Sciatic nerve (tissue), 2 donors: ENCODE data around the gene ARID1B. TPM values are rescaled to one million over a fixed set of nuclear protein-coding genes. Genes with fewer than 3 reads are reported as not detected.

Experiments
- ATAC-seq: fragments of 200-7000 bp; cut with Tn5 transposase; one replicate; pipeline ENCODE4 v1.9.1; 2020; ENCODE audit warnings: mild to moderate bottlenecking, moderate library complexity
- DNase-seq: peaks from one replicate; pipeline ENCODE4 v3.0.0-alpha.2; 2020; ENCODE audit warnings: low spot score
- intact Hi-C: fragments of 100-400 bp; cut with DNase I; formaldehyde crosslinking; loops from one replicate; pipeline ENCODE4 v1.14.2; 2022
- total RNA-seq: library from RNA; stranded (reverse); fragmentation: NEBNext Ultra II Directional; extraction: Animal tissue kit (Norgen Biotek cat#: 25700); gene quantifications from one replicate; pipeline ENCODE4 v1.2.1, GENCODE V29; 2021
- donor health status: DM: no; HTN: no; CAD: no.
- donor health status: DM: no; HTN: no; CAD: no.

ARID1B gene
- total RNA-seq, 1 donor from 2014 or later, result 142 TPM

DNA sequence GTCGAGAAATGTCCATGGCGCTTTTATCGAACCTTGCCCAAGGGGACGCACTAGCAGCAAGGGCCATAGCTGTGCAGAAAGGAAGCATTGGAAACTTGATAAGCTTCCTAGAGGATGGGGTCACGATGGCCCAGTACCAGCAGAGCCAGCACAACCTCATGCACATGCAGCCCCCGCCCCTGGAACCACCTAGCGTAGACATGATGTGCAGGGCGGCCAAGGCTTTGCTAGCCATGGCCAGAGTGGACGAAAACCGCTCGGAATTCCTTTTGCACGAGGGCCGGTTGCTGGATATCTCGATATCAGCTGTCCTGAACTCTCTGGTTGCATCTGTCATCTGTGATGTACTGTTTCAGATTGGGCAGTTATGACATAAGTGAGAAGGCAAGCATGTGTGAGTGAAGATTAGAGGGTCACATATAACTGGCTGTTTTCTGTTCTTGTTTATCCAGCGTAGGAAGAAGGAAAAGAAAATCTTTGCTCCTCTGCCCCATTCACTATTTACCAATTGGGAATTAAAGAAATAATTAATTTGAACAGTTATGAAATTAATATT lies 430.4 kb downstream of the ARID1B start:
- DNase-seq (no peak), ATAC-seq (no peak)
- intact Hi-C loops, result no loop called here

DNA sequence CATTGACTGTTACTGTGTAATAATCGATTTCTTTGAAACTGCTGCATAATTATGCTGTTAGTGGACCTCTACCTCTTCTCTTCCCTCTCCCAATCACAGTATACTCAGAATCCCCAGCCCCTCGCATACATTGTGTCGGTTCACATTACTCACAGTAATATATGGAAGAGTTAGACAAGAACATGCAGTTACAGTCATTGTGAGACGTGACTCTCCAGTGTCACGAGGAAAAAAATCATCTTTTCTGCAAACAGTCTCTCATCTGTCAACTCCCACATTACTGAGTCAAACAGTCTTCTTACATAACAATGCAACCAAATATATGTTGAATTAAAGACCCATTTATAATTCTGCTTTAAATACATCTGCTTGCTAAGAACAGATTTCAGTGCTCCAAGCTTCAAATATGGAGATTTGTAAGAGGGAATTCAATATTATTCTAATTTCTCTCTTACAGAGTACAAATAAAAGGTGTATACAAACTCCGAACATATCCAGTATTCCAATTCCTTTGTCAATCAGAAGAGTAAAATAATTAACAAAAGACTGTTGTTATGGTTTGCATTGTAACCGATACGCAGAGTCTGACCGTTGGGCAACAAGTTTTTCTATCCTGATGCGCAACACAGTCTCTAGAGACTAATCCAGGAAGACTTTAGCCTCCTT lies 432.8 kb downstream of the ARID1B start:
- intact Hi-C loops, result no loop called here
- ATAC-seq (no peak), DNase-seq (no peak)

DNA sequence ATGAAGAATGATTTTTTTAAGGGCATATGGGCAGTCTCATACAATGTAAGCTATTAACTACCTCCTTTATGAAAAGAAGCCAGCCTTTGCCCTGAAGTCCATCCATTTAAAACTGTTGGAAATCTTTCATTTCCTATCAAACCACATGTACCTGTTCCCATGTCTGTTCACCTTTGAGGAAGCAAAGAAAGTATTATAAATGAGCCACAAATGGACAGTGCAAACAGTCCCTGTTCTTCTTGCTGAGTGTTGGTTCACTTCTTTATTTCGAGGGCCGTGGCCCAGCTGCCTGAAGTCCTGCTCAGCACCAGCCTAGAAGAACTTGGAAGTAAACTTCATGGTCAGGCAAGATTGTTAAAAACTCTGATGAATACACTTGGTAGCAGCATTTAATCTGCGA lies 433.8 kb downstream of the ARID1B start:
- intact Hi-C loops, result no loop called here
- no peak for ATAC-seq
- DNase-seq, result no peak

DNA sequence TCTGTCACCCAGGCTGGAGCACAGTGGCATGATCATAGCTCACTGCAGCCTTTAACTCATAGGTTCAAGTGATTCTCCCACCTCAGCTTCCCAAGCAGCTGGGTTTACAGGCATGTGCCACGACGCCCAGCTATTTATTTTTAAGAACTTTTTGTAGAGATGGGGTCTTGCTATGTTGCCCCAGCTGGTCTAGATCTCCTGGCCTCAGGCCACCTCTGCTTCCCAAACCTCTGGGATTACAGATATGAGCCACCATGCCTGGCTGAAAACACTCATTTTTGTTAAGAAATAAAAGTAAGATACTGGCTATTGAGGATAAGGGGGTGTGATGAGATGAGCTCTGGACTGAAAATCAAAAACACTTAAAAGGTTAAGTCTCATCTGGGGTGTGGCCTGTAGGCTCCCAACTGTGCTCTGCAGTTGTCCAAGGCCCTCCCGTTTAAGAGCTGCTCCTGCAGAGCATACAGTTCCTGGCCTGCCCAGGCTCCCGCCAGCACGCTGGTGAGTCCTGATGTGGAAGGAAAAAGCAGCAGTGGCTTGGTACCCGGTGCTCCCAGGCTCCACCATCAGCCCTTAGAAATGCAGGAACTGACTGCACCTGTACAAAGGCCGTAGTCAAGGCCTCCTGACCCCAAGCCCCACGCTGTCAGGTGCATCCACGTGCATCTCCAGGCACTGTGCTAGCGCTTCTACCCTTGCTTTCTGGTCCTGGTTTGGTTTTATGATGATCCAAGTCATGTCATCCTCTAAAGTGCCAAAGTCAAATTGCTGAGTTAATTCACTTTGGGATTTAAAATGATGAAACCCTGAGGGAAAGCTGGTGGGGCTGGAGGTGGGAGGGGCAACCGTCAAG lies 434.7 kb downstream of the ARID1B start:
- ATAC-seq (no peak), DNase-seq (no peak)
- intact Hi-C loops, result no loop called here

DNA sequence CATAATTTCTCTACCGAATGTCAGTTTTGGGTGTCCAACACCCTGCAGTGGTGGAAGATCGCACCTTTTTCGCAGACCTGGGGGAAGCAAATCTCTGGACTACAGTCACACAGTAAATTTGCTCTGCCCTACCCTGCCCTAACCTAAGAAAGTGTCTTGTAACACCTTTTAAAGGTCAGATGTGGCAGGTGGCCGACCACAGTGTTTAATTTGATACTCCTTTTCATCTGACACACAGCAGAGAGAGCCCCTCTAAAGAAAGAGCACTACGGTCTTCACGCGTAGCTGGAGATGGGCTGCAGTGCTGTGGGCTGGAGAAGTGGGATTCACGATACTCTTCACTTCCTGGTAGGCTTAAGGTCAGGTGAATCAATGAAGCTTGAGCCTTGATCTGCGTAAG lies 436.2 kb downstream of the ARID1B start:
- DNase-seq (no peak), ATAC-seq (no peak)
- intact Hi-C loops, result no loop called here

DNA sequence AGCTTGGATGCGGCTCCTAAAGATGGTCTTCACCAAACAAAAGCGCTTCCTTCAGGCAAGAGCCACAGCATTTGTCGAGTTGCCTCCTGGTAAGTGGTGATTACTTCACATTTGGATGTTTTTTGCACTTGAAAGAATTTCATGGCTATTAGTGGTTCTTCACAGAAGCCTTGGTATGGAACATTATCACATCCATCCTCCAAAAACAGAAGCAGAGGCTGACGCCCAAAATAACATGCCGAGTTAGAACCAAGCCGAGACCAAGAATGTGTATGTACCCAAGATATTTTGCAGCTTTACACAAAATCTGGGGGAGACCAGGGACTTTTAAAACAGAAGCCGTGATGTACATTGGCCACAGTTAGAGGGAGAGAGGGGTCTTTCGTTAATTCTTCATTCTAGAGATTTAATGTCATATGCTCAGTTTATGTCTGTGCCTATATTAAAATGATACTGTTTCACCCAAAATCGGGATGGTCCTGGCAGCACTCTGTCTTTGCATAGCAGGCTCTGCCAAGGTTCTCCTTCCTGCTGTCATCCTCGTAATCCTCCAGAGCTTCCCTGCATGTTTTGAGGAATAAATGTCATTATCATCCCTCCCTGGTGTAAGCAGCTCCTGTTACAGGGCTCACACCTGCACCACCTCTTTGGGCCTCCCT lies 436.9 kb downstream of the ARID1B start:
- ATAC-seq (no peak), DNase-seq (no peak)
- intact Hi-C loops, result no loop called here

DNA sequence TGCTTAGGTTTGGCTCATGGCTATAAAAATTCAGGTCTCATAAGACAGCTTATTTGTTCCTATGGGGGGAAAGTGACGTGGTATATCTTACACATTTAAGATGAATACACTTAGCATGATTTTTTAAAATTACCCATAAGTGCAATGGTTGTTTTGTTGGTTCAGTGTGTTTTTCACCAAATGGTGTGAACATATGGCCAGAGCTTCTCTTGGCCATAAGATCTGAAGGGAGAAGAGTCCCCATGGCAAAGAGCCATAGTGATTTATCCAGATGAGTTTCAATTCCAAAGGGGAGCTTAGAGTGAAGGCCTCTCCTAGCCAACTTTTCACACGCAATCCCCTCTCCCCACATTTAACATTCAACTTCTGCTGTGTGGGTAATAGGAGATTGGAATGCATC lies 438.5 kb downstream of the ARID1B start:
- intact Hi-C loops, result no loop called here
- ATAC-seq, result no peak
- DNase-seq, result no peak

DNA sequence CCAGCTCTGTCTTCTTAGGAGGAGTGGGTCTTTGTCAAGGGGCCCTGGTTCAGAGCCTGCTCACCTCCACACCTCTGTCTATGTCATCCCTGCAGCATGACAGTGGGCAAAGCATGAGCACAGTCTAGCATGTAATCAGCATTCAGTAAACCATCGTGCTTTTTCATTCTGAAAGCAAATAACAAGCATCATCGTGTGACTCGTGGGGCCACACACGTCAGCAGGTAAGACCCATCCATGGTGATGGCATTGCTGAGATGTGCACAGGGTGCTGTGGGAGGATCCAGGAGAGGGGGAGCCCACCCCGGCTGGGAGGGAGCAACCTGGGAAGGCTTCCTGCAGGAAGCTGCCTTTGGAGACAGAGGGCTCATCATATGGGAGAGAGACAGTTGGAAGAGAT lies 439.4 kb downstream of the ARID1B start:
- intact Hi-C loops, result no loop called here
- ATAC-seq (no peak), DNase-seq (no peak)

DNA sequence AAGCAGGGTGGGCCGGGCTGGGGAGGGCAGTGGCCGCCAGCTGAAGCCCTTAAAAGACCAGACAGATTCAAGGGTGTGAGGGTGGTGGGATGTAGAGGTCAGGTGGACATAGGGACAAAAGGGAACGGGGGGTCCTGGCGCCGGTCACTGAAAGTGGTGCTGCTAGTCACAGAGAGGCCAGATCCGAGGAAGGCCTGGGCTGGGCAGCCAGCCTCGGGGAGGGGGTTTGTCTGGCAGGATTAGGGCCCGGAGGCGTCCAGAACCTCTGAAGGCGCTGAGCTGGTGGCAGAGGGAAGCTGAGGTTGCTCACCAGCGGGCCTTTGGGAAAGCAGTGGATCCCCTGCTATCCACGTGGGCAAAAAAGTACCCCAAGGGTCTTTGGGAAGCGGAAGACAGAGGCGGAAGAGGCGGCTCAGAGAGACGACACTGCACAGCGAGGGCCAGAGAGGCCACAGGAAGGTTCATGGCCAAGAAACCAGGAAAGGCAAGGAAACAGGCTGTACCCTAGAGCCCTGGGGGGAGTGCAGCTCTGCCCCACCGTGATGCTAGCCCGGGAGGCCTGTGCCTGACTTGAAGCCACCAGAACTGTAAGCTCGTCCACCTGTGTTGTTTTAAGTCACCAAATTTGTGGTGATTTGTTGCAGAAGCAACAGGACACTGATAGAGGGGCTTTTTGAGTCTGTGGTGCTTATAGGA lies 440.2 kb downstream of the ARID1B start:
- ATAC-seq (no peak), DNase-seq (no peak)
- intact Hi-C loops, result no loop called here

DNA sequence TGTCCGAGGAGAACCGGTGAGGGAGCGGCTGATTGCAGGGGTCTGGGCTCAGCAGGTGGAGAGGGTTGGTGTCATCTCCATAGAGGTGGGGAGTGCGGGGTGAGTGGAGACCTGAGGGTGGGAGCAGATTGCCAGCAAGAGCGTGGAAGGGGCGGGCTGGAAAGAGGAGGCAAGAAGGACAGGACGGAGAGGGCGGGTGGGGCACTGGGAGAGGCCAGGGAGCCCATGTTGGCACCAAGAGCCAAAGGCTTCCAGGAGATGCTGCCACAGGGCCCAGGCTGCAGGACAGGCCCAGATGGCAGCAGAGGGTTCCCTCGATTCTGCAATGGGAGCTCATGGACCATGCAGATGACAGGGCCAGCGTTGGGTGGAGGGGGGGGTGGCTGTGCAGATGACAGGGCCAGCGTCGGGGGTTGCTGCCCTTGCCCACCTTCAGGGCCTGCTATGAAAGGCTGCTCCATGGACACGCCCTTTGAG lies 440.8 kb downstream of the ARID1B start:
- DNase-seq, result no peak
- no peak for ATAC-seq
- intact Hi-C loops, result no loop called here

DNA sequence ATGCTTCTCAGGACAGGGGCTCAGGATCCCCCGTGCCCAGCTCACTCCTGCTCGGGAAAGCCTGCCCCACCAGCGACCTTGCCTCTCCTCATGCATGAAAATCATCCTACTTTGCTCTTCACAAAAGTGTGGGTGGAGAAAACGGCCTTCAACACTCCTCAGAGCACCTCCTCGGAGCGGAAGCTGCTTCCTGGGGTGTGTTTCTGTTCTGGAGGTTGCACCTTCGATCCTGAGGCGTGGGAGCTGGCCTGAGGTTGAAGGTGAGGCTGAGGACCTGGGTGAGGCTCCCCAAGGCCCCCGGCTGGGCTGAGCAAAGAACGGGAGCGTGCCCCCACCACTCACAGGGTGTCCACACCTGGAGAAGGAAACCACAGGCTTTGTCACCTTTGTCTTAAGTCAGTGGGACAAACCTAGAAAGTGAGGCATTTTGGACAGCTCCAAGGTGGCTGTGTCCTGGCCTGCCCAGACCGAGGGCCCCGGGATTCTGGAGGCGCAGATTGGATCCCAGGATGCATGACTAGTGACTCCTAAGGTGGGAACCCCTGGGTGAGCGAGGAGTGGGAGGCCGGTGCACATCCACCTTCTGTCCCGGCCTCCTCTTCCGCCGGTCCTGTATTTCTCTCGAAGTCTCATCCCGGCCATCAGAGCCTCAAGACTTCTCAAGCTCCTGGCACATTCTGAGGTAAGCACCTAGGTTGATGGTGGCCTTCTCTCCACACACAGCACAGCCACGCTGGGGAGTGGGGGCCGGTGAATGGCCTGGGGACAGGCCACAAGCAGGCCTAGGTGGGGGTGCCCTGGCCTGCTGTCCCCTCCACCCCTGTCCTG lies 441.4 kb downstream of the ARID1B start:
- intact Hi-C loops, result no loop called here
- DNase-seq, result no peak

DNA sequence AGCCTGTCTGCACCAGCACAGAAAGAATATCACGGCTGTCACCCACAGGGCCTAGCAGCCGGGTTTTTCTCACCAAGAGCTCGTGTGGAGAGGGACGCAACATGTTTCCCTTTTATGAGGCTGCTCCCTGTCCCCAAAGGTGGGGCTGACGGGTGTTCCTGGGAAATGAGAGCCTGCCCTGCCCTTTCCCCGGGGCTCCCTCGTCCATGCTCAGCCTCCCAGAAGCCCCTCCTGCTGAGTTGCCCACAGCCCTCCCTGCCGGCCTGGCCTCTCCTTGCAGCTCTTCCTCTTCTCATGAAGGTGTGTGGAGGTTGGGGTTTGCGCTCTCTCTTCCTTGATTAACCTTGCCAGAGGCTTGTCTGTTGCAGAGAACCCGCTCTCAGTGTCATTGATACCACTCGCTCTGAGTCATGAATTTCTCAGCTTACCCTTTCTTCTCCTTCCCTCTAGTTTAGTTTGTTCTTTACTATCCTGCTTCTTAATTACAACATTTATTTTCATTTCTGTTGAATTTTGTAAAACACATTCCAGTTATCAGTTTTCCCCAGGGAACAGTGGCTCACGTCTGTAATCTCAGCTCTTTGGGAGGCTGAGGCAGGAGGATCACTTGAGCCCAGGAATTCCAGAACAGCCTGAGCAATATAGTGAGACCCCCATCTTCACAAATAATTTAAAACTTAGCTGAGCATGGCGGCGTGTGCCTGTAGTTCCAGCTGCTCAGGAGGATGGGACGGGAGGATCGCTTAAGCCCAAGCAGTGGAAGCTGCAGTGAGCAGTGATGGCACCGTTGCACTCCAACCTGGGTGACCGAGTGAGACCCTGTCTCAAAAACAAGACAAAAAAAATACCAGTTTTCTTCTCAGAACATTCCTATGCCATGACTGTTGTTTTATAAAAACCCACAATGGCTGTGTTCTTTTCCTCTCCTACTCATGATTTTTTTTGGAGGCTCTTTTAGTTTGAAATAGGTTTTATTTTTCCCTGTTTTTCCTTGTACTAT lies 442.3 kb downstream of the ARID1B start:
- no peak for DNase-seq
- intact Hi-C loops, result no loop called here
- ATAC-seq, result no peak

More for the DNA sequence above, 441.4 kb downstream of the ARID1B start:
- ATAC-seq, result no peak

DNA sequence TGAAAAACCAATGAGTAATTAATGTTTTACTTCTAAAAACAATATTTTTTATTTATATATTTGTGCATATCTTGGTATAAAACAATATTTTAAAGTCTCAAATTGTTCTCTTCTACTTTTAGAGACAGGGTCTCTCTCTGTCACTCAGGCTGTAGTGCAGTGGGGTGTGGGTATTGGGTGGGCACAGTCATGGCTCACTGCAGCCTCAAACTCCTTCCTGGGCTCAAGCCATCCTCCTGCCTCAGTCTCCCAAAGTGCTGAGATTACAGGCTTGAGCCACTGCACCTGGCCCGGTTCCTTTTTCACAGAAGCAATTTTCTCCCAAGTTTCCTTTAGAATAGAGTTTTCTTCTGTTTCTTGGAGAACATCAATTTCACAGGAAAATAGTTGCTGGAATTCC lies 443.3 kb downstream of the ARID1B start:
- ATAC-seq (no peak), DNase-seq (no peak)
- intact Hi-C loops, result no loop called here

DNA sequence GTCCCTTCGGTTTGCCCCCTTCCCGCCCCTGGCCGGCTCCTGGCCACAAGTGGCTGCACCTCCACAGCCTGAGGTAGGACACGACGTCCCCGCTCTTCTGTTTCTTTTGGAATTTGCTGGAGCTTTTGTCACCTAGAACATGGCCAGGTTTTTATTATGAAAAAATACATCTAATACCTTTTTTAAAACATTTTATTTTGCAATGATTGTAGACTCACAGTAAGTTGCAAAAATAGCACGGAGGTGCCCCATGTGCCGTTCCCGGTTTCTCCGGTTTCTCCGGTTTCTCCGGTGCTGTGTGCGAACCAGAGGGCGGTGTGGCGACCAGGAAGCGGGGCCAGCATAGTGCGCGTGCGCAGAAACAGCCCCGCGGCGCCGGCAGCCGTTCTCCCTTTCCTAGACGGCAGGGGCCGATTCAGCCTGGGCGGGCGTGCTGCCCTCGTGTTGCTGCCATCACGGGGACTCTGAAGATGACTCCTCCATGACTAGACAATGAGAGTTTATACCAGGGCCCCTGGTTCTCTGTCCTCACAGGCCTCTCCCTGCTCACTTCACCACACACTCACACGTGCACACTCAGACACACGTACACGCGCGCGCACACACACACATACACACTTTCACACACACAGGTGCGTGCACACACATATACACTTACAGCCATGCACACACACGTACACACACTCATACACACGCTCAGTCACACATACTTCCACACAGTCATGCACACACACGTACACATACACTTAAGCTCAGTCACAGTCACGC lies 444.1 kb downstream of the ARID1B start:
- intact Hi-C loops, result no loop called here
- ATAC-seq (peak; percentile 79), DNase-seq (peak; percentile 87)

DNA sequence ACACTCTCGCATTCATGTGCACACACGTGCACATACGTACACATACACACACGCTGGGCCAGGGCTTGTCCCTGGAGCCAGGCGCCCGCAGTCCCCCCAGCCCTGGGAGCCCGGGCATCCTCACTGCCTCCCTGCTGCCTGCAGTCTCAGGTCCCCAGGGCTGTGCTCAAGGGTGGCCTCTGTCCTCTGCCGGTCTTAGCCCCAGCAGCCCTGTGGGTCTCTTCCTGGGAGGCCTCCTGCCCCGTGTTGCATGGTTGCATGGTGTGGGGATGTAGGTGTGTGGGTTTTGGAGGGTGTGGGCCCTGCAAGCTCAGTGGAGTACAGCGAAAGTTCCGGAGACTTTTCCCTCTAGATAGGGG lies 444.6 kb downstream of the ARID1B start:
- no peak for DNase-seq
- no peak for ATAC-seq
- intact Hi-C loops, result no loop called here

DNA sequence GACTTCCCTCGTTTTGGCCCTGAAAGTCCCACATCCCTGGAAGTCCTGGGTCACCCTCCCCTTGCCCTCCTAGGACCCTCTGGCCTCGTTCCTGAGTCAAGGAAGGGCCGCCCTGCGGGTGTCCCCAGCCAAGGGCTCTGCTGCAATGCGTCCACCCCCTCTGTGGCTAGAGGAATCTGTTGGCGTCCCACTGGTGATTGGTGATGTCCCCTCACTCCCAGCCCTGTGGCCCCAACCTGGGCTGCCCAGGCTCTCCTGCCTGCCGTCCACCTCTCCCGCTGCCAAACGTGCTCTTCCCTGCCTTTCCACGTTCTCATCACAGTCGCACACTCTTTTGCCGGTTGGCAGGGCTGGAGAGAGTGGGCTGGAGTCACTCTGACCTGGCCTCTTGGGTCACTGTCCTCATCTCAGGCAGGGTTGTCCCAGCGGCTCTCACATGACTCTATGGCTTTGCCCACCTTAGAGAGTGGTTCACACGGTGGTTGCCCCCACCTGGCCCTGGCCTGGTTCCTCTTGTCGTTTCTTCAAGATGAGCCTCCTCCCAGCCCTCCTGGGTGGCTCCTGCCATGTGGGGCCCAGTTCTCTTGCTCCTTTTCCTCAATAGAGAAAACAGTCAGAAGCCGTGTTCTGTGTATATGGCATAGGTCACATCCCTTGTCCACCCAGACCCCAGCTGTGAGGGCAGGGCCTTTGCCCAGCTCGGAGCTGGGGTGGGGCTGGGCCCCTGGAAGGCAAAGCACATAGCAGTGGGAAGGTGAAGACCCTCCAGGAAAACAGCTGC lies 445.2 kb downstream of the ARID1B start:
- ATAC-seq, result no peak
- intact Hi-C loops, result no loop called here
- no peak for DNase-seq
